Cerebellar nuclear complex (tissue), 1 donor: ENCODE measurements around the gene GARS1.

Experiments used
- DNase-seq, 2 experiments: peaks; one replicate each; lab custom pipeline; 2025; lab: John Stamatoyannopoulos, UW

The GARS1 gene

GRCh38 chr7:30656006-30656957 lies 61.6 kb downstream of the GARS1 start:
- DNase-seq, result no peak

- DNase-seq, result no peak
Observed at GRCh38 chr7:30657131-30657530, 62.5 kb downstream of the GARS1 start.

GRCh38 chr7:30658479-30659074 lies 63.9 kb downstream of the GARS1 start:
- no peak for DNase-seq

GRCh38 chr7:30659312-30659711 lies 64.6 kb downstream of the GARS1 start:
- DNase-seq, result no peak

GRCh38 chr7:30660331-30661255 lies 65.9 kb downstream of the GARS1 start:
- DNase-seq, result peak in 1 of 2 experiments; percentile 16

GRCh38 chr7:30661926-30662325 lies 67.2 kb downstream of the GARS1 start:
- no peak for DNase-seq

GRCh38 chr7:30662431-30662939 lies 67.8 kb downstream of the GARS1 start:
- DNase-seq, result no peak

GRCh38 chr7:30663414-30663813 lies 68.7 kb downstream of the GARS1 start:
- no peak for DNase-seq

- DNase-seq, result no peak
Observed at GRCh38 chr7:30664184-30664885, 69.7 kb downstream of the GARS1 start.

- DNase-seq, result no peak
Observed at GRCh38 chr7:30665043-30665442, 70.4 kb downstream of the GARS1 start.

GRCh38 chr7:30665449-30665848 lies 70.8 kb downstream of the GARS1 start:
- DNase-seq, result no peak

- DNase-seq, result no peak
Observed at GRCh38 chr7:30667172-30667571, 72.5 kb downstream of the GARS1 start.

- DNase-seq, result no peak
Observed at GRCh38 chr7:30668102-30668501, 73.4 kb downstream of the GARS1 start.

- no peak for DNase-seq
Observed at GRCh38 chr7:30671793-30672465, 77.3 kb downstream of the GARS1 start.

- DNase-seq, result no peak
Observed at GRCh38 chr7:30674420-30674819, 79.7 kb downstream of the GARS1 start.

- no peak for DNase-seq
Observed at GRCh38 chr7:30674876-30675275, 80.2 kb downstream of the GARS1 start.

- no peak for DNase-seq
Observed at GRCh38 chr7:30678805-30679204, 84.1 kb downstream of the GARS1 start.

- no peak for DNase-seq
Observed at GRCh38 chr7:30679664-30680063, 85.0 kb downstream of the GARS1 start.

- DNase-seq, result no peak
Observed at GRCh38 chr7:30681331-30681797, 86.7 kb downstream of the GARS1 start.

- no peak for DNase-seq
Observed at GRCh38 chr7:30681815-30682211, 87.1 kb downstream of the GARS1 start.
